Suprapubic skin (tissue), 4 donors: ENCODE results near the gene CHMP3. TPM values are rescaled to one million over a fixed set of nuclear protein-coding genes. Genes with fewer than 3 reads are reported as not detected.
"Not testable (repeated sequence)": the region's sequence is repeated elsewhere in the genome, so short reads cannot be mapped to it uniquely, and the experiment has no call there.

Source experiments
- DNase-seq, 2 donors: peaks; one replicate each; pipeline ENCODE4 v3.0.0-alpha.2; 2019; ENCODE audit warnings: low spot score in 2 of 2
- H3K27ac ChIP-seq: fragments of 200-600 bp; sonication (generic); one replicate; pipeline ENCODE4 v1.5.1; 2019
- H3K27me3 ChIP-seq: fragments of 200-600 bp; sonication (generic); one replicate; pipeline ENCODE4 v1.5.1; 2019
- H3K36me3 ChIP-seq: fragments of 200-600 bp; sonication (generic); one replicate; pipeline ENCODE4 v1.5.1; 2019
- H3K4me1 ChIP-seq: fragments of 200-600 bp; sonication (generic); one replicate; pipeline ENCODE4 v1.5.1; 2019
- H3K4me3 ChIP-seq: fragments of 200-600 bp; sonication (generic); one replicate; pipeline ENCODE4 v1.5.1; 2019; ENCODE audit warnings: mild to moderate bottlenecking
- H3K9me3 ChIP-seq: fragments of 200-600 bp; sonication (generic); one replicate; pipeline ENCODE4 v1.5.1; 2019
- CTCF ChIP-seq, 2 donors: fragments of 200-600 bp in 1 of 2; fragments of 450-650 bp in 1 of 2; sonication (generic) in 1 of 2; IDR thresholded peaks; one replicate each; pipeline ENCODE4 v1.5.1; 2016 to 2019; ENCODE audit warnings: antibody characterized with exemption in 2 of 2, mild to moderate bottlenecking in 1 of 2, moderate library complexity in 1 of 2
- EP300 ChIP-seq: sonication (generic); formaldehyde crosslinking; IDR thresholded peaks from one replicate; pipeline ENCODE4 v1.6.1; 2017; ENCODE audit warnings: antibody characterized with exemption
- POLR2A ChIP-seq, 2 donors: fragments of 450-650 bp; IDR thresholded peaks; one replicate each; pipeline ENCODE4 v1.6.1; 2017; ENCODE audit warnings: antibody characterized with exemption in 2 of 2, mild to moderate bottlenecking in 2 of 2, moderate library complexity in 2 of 2
- POLR2AphosphoS5 ChIP-seq, 3 donors: sonication (generic); formaldehyde crosslinking; IDR thresholded peaks; one replicate each; pipeline ENCODE4 v1.6.1; 2017; ENCODE audit warnings: antibody characterized with exemption in 3 of 3
- WGBS: methylation state at CpG from one replicate; pipeline ENCODE4 v1.1.5; 2018; 5-methylcytosine and 5-hydroxymethylcytosine counted together
- total RNA-seq, 4 donors: library from RNA; depleted of rRNA; stranded (reverse); fragments of >200 nt; gene quantifications; one replicate each; pipeline ENCODE4 v1.1.0, GENCODE V29; 2016

CHMP3 gene
- total RNA-seq, 4 donors from 2014 or later = 77.5 to 104 (median 92.4) TPM

- Histone ChIP-seq H3K27me3 (no peaks in the 10 kb centered on the region), H3K4me3 (no peak overlapping the region), H3K9me3 (no peaks in the 10 kb centered on the region), H3K36me3 (no peaks in the 10 kb centered on the region), H3K27ac (no peak overlapping the region), H3K4me1 (peaks cover 8% of the 10 kb centered on the region)
- no peak for TF ChIP-seq EP300
- 59% methylated on average over 2 of the region's 2 CpGs for WGBS
- no peak for DNase-seq
These were observed 32.9 kb upstream of the CHMP3 start for GRCh38 chr2:86596118-86596517.

GRCh38 chr2:86593266-86593665 is 30.0 kb upstream of the CHMP3 start:
- no peak overlapping the region for H3K27ac ChIP-seq
- H3K4me3 ChIP-seq = no peak overlapping the region
- TF ChIP-seq EP300 (no peak), POLR2AphosphoS5 (IDR thresholded peaks at IDR 0.05) (no peak), POLR2A (IDR thresholded peaks at IDR 0.05) (no peak), CTCF (IDR thresholded peaks at IDR 0.05) (no peak)
- DNase-seq = no peak
- H3K9me3 ChIP-seq = no peaks in the 10 kb centered on the region
- 88% methylated on average over 2 of the region's 2 CpGs for WGBS
- H3K27me3 ChIP-seq = no peaks in the 10 kb centered on the region
- no peaks in the 10 kb centered on the region for H3K4me1 ChIP-seq
- H3K36me3 ChIP-seq = no peaks in the 10 kb centered on the region

GRCh38 chr2:86592547-86593230 is 29.4 kb upstream of the CHMP3 start:
- no peaks in the 10 kb centered on the region for H3K36me3 ChIP-seq
- DNase-seq = no peak
- WGBS = 54% methylated on average over 3 of the region's 3 CpGs
- H3K4me3 ChIP-seq = no peak overlapping the region
- no peak overlapping the region for H3K27ac ChIP-seq
- no peak for TF ChIP-seq EP300
- no peak for TF ChIP-seq CTCF (IDR thresholded peaks at IDR 0.05)
- TF ChIP-seq POLR2A (IDR thresholded peaks at IDR 0.05) = no peak
- TF ChIP-seq POLR2AphosphoS5 (IDR thresholded peaks at IDR 0.05) = no peak
- H3K9me3 ChIP-seq = no peaks in the 10 kb centered on the region
- H3K27me3 ChIP-seq = no peaks in the 10 kb centered on the region
- no peaks in the 10 kb centered on the region for H3K4me1 ChIP-seq

- not testable (repeated sequence) for H3K4me3 ChIP-seq, H3K4me1 ChIP-seq, H3K27ac ChIP-seq, H3K27me3 ChIP-seq, H3K9me3 ChIP-seq, DNase-seq, H3K36me3 ChIP-seq
- WGBS = 96% methylated on average over 5 of the region's 5 CpGs
These were observed 26.5 kb upstream of the CHMP3 start for GRCh38 chr2:86589701-86590100.

- no peak overlapping the region for H3K4me3 ChIP-seq
- WGBS = 71% methylated on average over 2 of the region's 2 CpGs
- no peak for TF ChIP-seq CTCF (IDR thresholded peaks at IDR 0.05)
- TF ChIP-seq POLR2AphosphoS5 (IDR thresholded peaks at IDR 0.05) = no peak
- TF ChIP-seq EP300 = no peak
- TF ChIP-seq POLR2A (IDR thresholded peaks at IDR 0.05) = no peak
- no peaks in the 10 kb centered on the region for H3K9me3 ChIP-seq
- no peaks in the 10 kb centered on the region for H3K27me3 ChIP-seq
- H3K27ac ChIP-seq = no peak overlapping the region
- H3K4me1 ChIP-seq = peaks cover 7% of the 10 kb centered on the region
- H3K36me3 ChIP-seq = no peaks in the 10 kb centered on the region
- no peak for DNase-seq
These were observed 21.1 kb upstream of the CHMP3 start for GRCh38 chr2:86584151-86584913.

- no peaks in the 10 kb centered on the region for H3K27me3 ChIP-seq
- H3K36me3 ChIP-seq = no peaks in the 10 kb centered on the region
- DNase-seq = no peak
- no peak for TF ChIP-seq POLR2AphosphoS5 (IDR thresholded peaks at IDR 0.05)
- no peak for TF ChIP-seq EP300
- TF ChIP-seq POLR2A (IDR thresholded peaks at IDR 0.05) = no peak
- no peak for TF ChIP-seq CTCF (IDR thresholded peaks at IDR 0.05)
- H3K4me3 ChIP-seq = no peak overlapping the region
- no peaks in the 10 kb centered on the region for H3K9me3 ChIP-seq
- no peak overlapping the region for H3K27ac ChIP-seq
- peaks cover 7% of the 10 kb centered on the region for H3K4me1 ChIP-seq
These were observed 17.3 kb upstream of the CHMP3 start for GRCh38 chr2:86580560-86580959.
